Measurements from ENCODE around the gene RDH14. TPM values are rescaled to one million over a fixed set of nuclear protein-coding genes. Genes with fewer than 3 reads are reported as not detected.

The RDH14 gene
- total and polyA plus RNA-seq, 2 of the 4 experiments (the other 2 are of a cell fraction), result 11.9 to 12.2 TPM

- POLR2A ChIA-PET (ENCODE audit: unreplicated experiment), result no interaction called here
Observed at GRCh38 chr2:18551169-18551568, 9.3 kb downstream of the RDH14 start.

More at GRCh38 chr2:18551169-18551568, 9.3 kb downstream of the RDH14 start:
- intact Hi-C loops (cut with micrococcal nuclease), result no loop called here
- CTCF ChIA-PET, result no interaction called here
- no peaks in the 10 kb centered on the region for H3K27me3 ChIP-seq (ENCODE audit: control insufficient read depth, insufficient read depth, low read length)
- no peaks in the 10 kb centered on the region for H4K20me1 ChIP-seq (ENCODE audit: insufficient read depth, low read length)
- H3K79me1 ChIP-seq (ENCODE audit: low read depth in 1 of 2, low read length in 2 of 2), result peaks cover 5 to 8% of the 10 kb centered on the region in 2 experiments; a peak in 3 of 4 replicates
- H3K9me1 ChIP-seq (ENCODE audit: insufficient read depth, low read length), result no peaks in the 10 kb centered on the region
- no peak overlapping the region for H3K9ac ChIP-seq (ENCODE audit: low read depth, low read length)
- WGBS, 2 experiments (ENCODE audit: extremely low coverage in 2 of 2, insufficient read length in 1 of 2), result no CpG with 5 or more reads among the region's 1 CpG
- H3K56ac ChIP-seq (ENCODE audit: extremely low read depth, insufficient read depth, low read length), result no peak overlapping the region
- dilution Hi-C loops (cut with HindIII; ENCODE audit: low sequenced_read_pairs, unreplicated experiment), result no loop called here
- no peak overlapping the region for H3K27ac ChIP-seq (ENCODE audit: insufficient read depth, low read length)
- peaks cover 6% of the 10 kb centered on the region for H3K36me3 ChIP-seq (ENCODE audit: control insufficient read depth, insufficient read depth, low read length)
- H4K5ac ChIP-seq (ENCODE audit: low read depth, low read length), result no peak overlapping the region
- no peak overlapping the region for H2BK20ac ChIP-seq (ENCODE audit: low read depth, low read length)
- no peak overlapping the region for H2AK5ac ChIP-seq (ENCODE audit: low read depth, low read length)
- H3K4ac ChIP-seq (ENCODE audit: low read depth, low read length), result no peak overlapping the region
- TF ChIP-seq, protein P1, sequence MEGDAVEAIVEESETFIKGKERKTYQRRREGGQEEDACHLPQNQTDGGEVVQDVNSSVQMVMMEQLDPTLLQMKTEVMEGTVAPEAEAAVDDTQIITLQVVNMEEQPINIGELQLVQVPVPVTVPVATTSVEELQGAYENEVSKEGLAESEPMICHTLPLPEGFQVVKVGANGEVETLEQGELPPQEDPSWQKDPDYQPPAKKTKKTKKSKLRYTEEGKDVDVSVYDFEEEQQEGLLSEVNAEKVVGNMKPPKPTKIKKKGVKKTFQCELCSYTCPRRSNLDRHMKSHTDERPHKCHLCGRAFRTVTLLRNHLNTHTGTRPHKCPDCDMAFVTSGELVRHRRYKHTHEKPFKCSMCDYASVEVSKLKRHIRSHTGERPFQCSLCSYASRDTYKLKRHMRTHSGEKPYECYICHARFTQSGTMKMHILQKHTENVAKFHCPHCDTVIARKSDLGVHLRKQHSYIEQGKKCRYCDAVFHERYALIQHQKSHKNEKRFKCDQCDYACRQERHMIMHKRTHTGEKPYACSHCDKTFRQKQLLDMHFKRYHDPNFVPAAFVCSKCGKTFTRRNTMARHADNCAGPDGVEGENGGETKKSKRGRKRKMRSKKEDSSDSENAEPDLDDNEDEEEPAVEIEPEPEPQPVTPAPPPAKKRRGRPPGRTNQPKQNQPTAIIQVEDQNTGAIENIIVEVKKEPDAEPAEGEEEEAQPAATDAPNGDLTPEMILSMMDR (conservative IDR thresholded peaks at IDR 0.05; ENCODE audit: low read depth, low read length), result no peak
- no peak for TF ChIP-seq MXI1 (IDR thresholded peaks at IDR 0.05; ENCODE audit: borderline replicate concordance, low read depth, low read length)
- TF ChIP-seq CEBPB (IDR thresholded peaks at IDR 0.05; ENCODE audit: low read depth, low read length), result no peak
- no peak for TF ChIP-seq MAFK (IDR thresholded peaks at IDR 0.05; ENCODE audit: low read depth, low read length)
- no peak for TF ChIP-seq MAZ (IDR thresholded peaks at IDR 0.05; ENCODE audit: borderline replicate concordance, low read depth, low read length)
- TF ChIP-seq FOS (IDR thresholded peaks at IDR 0.05; ENCODE audit: low read depth, low read length), result no peak
- TF ChIP-seq NFE2L2 (IDR thresholded peaks at IDR 0.05; ENCODE audit: low read depth, low read length), result no peak
- TF ChIP-seq RAD21 (IDR thresholded peaks at IDR 0.05; ENCODE audit: low read length), result no peak
- H2BK15ac ChIP-seq (ENCODE audit: low read depth, low read length), result no peak overlapping the region
- no peak overlapping the region for H2BK5ac ChIP-seq (ENCODE audit: low read depth, low read length, poor library complexity, severe bottlenecking)
- DNase-seq, result no peak
- no peak overlapping the region for H4K8ac ChIP-seq (ENCODE audit: low read depth in 2 of 2, low read length in 2 of 2)
- no peaks in the 10 kb centered on the region for H3K9me3 ChIP-seq (ENCODE audit: control insufficient read depth, insufficient read depth, low read length)
- no peak overlapping the region for H2BK120ac ChIP-seq (ENCODE audit: low read depth, low read length)
- no peak overlapping the region for H2AFZ ChIP-seq (replicated peaks; ENCODE audit: low read length, poor library complexity)
- H3K4me2 ChIP-seq (ENCODE audit: low read depth, low read length), result no peak overlapping the region
- BruUV-seq (replicated peaks), result no TSS peak
- no peak overlapping the region for H4K91ac ChIP-seq (ENCODE audit: insufficient read depth, low read depth, low read length)
- H3K18ac ChIP-seq (ENCODE audit: low read depth, low read length), result no peak overlapping the region
- H3K4me1 ChIP-seq (ENCODE audit: control insufficient read depth, insufficient read depth, low read length), result no peaks in the 10 kb centered on the region
- in situ Hi-C loops (cut with MboI; ENCODE audit: low sequenced_read_pairs), result no loop called here
- H2AK9ac ChIP-seq (replicated peaks; ENCODE audit: low read depth, low read length, poor library complexity), result no peak overlapping the region
- H3K14ac ChIP-seq (replicated peaks; ENCODE audit: low read depth, low read length), result no peak overlapping the region
- ATAC-seq (ENCODE audit: low read depth), result no peak
- no peak overlapping the region for H3K23ac ChIP-seq (ENCODE audit: low read depth, low read length)
- H3K4me3 ChIP-seq (ENCODE audit: insufficient read depth, low read depth, low read length), result no peak overlapping the region

Data from IMR-90 (cell line).